Cerebellar nuclear complex (tissue), 1 donor: ENCODE measurements around the gene TDP2.

Experiments used
- DNase-seq, 2 experiments: peaks; one replicate each; lab custom pipeline; 2025; lab: John Stamatoyannopoulos, UW

The TDP2 gene

GRCh38 chr6:24666641-24667377, at the start of gene TDP2, which contains the start of gene ACOT13:
TDP2 (minus strand) TSS chr6:24666899; CDS start chr6:24666862, 37 bp downstream.
ACOT13 (plus strand) TSS chr6:24667077; CDS start chr6:24667264, 187 bp downstream.
- peak in 1 of 2 experiments; percentile 78 for DNase-seq

DNA sequence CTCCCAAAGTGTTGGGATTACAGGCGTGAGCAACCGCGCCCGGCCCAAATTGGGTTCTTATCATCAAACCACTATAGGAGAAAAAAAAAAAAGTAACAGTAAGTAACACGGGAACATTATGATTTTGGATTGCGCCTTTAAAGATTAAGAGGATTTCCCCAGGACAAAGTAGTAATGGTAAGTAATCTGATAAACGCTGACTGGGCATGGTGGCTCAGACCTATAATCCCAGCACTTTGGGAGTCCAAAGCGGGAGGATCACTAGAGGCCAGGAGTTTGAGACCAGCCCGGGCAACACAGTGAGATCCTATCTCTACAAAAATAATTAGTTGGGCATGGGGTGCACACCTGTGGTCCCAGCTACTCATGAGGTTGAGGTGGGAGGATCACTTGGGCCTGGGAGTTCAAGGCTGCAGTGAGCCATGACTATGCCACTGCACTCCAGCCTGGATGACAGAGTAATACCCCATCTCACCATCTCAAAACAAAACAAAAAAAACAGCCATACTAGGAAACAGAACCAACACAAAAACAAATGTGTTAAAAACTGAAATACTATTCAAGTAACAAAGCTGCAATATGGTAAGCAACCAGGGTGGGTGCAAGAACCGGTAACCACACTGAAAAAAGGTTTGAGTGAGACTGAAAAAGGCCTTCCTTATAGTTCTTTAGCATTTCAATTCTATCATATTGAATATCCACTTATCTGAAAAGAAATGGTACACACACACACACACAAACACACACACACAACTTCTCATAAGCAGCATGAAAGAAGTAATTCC, 44.0 kb upstream of the TDP2 start:
- no peak for DNase-seq

- DNase-seq = no peak
These were observed 42.5 kb upstream of the TDP2 start for GRCh38 chr6:24709014-24709711.

DNA sequence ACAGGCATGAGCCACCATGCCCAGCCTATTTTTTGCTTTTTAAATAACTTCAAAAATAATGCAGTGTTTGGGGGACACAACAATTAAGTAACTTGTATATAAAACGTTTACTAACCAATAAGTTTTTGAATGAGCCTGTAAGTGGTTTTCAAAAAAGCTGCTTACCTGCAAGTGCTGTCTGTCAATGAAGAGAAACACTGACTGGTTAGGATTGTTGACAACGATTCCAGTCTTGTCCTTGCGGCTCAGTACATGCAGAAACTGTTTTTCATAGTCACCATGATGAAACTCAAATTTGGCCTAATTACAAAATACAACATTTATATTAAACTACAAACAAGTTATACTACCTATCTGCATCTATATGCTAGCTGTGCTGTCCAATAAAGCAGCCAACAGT, 41.9 kb upstream of the TDP2 start:
- no peak for DNase-seq

DNA sequence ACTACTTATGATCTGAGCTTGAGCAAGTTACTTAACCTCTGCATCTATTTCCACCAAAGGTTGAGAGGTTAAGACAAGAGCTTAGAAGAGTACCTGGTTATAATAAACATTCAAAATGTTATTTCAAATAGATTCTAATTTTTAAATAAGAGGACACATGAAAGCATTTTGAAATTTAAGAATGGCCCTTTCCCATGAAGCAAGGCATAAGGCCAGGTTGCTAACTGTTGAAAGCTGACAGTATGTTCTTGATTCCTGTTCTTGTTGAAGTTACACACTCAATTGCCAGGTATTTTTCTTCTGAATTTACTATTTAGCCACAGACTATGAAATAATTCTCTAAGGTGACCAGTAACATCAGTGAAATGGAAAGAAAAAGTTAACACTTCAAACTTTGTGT, 37.8 kb upstream of the TDP2 start:
- no peak for DNase-seq

DNA sequence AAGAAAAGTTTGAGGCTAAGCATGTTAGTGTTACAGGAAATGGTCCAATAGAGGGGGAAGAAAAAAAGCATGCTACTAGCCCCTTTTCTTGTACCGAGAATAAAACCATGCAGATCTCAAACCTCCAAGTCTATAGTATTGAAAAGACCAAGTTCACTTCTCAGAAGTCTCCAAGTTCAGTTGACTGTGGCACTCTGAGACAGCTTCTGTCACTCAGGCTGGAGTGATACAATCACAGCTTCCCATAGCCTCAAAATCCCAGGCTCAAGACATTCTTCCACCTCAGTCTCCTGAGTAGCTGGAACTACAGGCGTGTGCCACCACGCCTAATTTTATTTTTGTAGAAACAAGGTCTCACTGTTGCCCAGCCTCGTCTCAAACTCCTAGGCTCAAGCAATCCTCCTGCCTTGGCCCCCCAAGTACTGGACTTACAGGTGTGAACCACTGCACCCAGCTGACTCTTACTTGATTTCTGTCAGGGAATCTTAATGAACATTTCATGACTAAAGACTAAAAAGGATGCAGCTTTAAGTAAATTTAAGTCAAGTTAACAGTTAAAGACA, 36.1 kb upstream of the TDP2 start:
- DNase-seq = no peak

- no peak for DNase-seq
These were observed 33.0 kb upstream of the TDP2 start for GRCh38 chr6:24699521-24700359.

GRCh38 chr6:24696097-24696496, 29.4 kb upstream of the TDP2 start:
- DNase-seq = no peak

DNA sequence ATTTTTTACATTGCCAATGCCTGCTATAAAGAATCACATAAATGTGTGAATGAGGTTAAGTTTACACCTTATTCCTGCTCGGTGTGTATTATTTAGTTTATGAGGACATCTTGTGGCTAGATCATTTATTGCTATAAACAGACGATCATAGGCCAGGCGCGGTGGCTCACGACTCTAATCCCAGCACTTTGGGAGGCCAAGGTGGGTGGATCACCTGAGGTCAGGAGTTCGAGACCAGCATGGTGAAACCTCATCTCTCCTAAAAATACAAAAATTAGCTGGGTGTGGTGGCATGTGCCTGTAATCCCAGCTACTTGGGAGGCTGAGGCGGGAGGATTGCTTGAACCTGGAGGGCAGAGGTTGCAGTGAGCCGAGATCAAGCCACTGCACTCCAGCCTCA, 28.9 kb upstream of the TDP2 start:
- peak in 1 of 2 experiments; percentile 40 for DNase-seq

- DNase-seq = no peak
These were observed 27.5 kb upstream of the TDP2 start for GRCh38 chr6:24694198-24694597.

GRCh38 chr6:24692848-24693592, 26.3 kb upstream of the TDP2 start:
- no peak for DNase-seq

GRCh38 chr6:24692415-24692814, 25.7 kb upstream of the TDP2 start:
- DNase-seq = no peak

GRCh38 chr6:24692003-24692402, 25.3 kb upstream of the TDP2 start:
- no peak for DNase-seq

GRCh38 chr6:24691550-24691949, 24.9 kb upstream of the TDP2 start:
- DNase-seq = no peak

DNA sequence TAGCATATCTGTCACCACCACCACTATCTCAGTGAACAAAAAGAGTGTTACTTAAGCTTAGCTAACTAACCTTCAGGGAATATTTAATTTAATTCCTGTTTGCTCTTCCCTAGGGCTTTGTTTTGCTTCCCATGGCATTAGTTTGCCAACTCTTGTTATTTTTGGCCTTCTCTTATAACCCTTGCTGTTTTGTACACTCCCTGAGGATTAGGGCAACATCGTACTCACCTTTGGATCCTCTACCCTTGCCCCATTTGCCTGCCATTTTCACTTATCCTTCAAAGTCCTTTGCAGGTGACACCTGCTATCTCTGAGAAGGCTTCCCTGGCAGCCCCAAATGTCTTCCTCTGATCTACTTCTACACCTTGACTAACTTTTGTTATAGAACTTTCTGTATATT, 23.9 kb upstream of the TDP2 start:
- no peak for DNase-seq

- no peak for DNase-seq
These were observed 23.3 kb upstream of the TDP2 start for GRCh38 chr6:24689964-24690363.

DNA sequence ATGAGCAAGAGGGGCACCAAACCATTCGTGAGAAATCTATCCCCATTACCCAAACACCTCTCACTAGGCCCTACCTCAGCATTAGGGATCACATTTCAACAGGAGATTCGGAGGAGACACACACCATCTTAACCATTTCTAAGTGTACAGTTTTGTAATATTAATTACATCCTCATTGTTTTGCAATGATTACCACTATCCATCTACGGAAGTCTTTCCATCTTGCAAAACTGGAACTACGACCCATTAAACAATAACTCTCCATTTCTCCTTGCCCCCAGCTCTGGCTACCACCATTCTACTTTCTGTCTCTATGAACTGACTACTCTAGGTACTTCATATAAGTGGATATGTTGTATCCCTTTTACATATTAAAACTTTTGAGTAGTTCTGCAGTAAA, 20.2 kb upstream of the TDP2 start:
- no peak for DNase-seq

DNA sequence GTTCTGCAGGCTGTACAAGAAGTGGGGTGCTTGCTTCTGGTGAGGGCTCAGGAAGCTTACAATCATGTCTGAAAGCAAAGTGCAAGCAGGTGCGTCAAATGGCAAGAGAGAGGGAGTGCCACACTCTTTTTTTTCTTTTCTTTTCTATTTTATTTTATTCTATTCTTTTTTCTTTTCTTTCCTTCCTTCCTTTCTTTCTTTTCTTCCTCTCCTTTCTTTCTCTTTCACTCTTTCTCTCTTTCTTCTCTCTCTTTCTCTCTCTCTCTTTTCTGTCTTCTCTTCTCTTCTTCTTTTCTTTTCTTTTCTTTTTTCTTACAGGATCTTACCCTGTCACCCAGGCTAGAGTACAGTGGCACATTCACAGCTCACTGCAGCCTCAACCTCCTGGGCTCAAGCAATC, 19.7 kb upstream of the TDP2 start:
- DNase-seq = no peak

- DNase-seq = no peak
These were observed 16.9 kb upstream of the TDP2 start for GRCh38 chr6:24683297-24684296.
